ENCODE measurements around the gene PCYT1A. TPM values are rescaled to one million over a fixed set of nuclear protein-coding genes. Genes with fewer than 3 reads are reported as not detected.
"Not testable (repeated sequence)": the region's sequence is repeated elsewhere in the genome, so short reads cannot be mapped to it uniquely, and the experiment has no call there.

PCYT1A gene
- total RNA-seq, 1 experiment from 2014 or later: 91.2 TPM

GRCh38 chr3:196314597-196314996 is 27.1 kb upstream of the PCYT1A start:
- CTCF ChIA-PET: no interaction called here
- BruUV-seq (replicated peaks): no TSS peak
- no peaks in the 10 kb centered on the region for H3K27me3 ChIP-seq (ENCODE audit: insufficient read depth, low read depth)
- intact Hi-C loops (cut with micrococcal nuclease; ENCODE audit: unreplicated experiment): no loop called here
- no peak overlapping the region for H3K4me3 ChIP-seq
- no peaks in the 10 kb centered on the region for H3K4me1 ChIP-seq (replicated peaks; ENCODE audit: insufficient read depth)
- POLR2A ChIA-PET (ENCODE audit: unreplicated experiment): interaction anchor here (0.7 kb wide), 1 partner anchor 130 kb away, joined by 4 read pairs; no protein-coding TSS in a partner anchor
- H3K27ac ChIP-seq: no peak overlapping the region
- no peak for TF ChIP-seq CTCF (conservative IDR thresholded peaks at IDR 0.05)
- no peak for TF ChIP-seq EZH2 (IDR thresholded peaks at IDR 0.05; ENCODE audit: low read depth)
- peaks cover 2% of the 10 kb centered on the region; the same call in 1 of the 2 replicates for H4K20me1 ChIP-seq (ENCODE audit: insufficient read depth)
- H3K79me2 ChIP-seq (ENCODE audit: low read depth): no peaks in the 10 kb centered on the region
- H3K36me3 ChIP-seq (ENCODE audit: low read depth): peaks cover 4% of the 10 kb centered on the region
- H3K9me2 ChIP-seq (ENCODE audit: insufficient read depth): no peaks in the 10 kb centered on the region
- H3F3A ChIP-seq (ENCODE audit: insufficient read depth, low read depth): peaks cover 47% of the 10 kb centered on the region
- no peak overlapping the region for H2AFZ ChIP-seq
- no peaks in the 10 kb centered on the region for H3K9me3 ChIP-seq (ENCODE audit: insufficient read depth, low read depth)
- no peak for DNase-seq
- H3K4me2 ChIP-seq: no peak overlapping the region

- H3K27me3 ChIP-seq (ENCODE audit: insufficient read depth, low read depth); POLR2A ChIA-PET (ENCODE audit: unreplicated experiment); H4K20me1 ChIP-seq (ENCODE audit: insufficient read depth); H3K4me1 ChIP-seq (replicated peaks; ENCODE audit: insufficient read depth); H3K4me2 ChIP-seq; DNase-seq; intact Hi-C loops (cut with micrococcal nuclease; ENCODE audit: unreplicated experiment); H3K36me3 ChIP-seq (ENCODE audit: low read depth); H3K79me2 ChIP-seq (ENCODE audit: low read depth); H3K27ac ChIP-seq; H2AFZ ChIP-seq; H3K9me2 ChIP-seq (ENCODE audit: insufficient read depth); H3K4me3 ChIP-seq; H3K9me3 ChIP-seq (ENCODE audit: insufficient read depth, low read depth); CTCF ChIA-PET; BruUV-seq (replicated peaks): not testable (repeated sequence)
- peaks cover 42% of the 10 kb centered on the region for H3F3A ChIP-seq (ENCODE audit: insufficient read depth, low read depth)
These were observed 26.6 kb upstream of the PCYT1A start for GRCh38 chr3:196314086-196314485.

GRCh38 chr3:196302960-196303359 is 15.4 kb upstream of the PCYT1A start:
- H3K4me3 ChIP-seq; H3F3A ChIP-seq (ENCODE audit: insufficient read depth, low read depth); DNase-seq; H3K36me3 ChIP-seq (ENCODE audit: low read depth); POLR2A ChIA-PET (ENCODE audit: unreplicated experiment); intact Hi-C loops (cut with micrococcal nuclease; ENCODE audit: unreplicated experiment); H3K4me1 ChIP-seq (replicated peaks; ENCODE audit: insufficient read depth); H3K9me3 ChIP-seq (ENCODE audit: insufficient read depth, low read depth); H3K27me3 ChIP-seq (ENCODE audit: insufficient read depth, low read depth); H3K4me2 ChIP-seq; H4K20me1 ChIP-seq (ENCODE audit: insufficient read depth); BruUV-seq (replicated peaks); H3K9me2 ChIP-seq (ENCODE audit: insufficient read depth); H3K27ac ChIP-seq; H2AFZ ChIP-seq; CTCF ChIA-PET; H3K79me2 ChIP-seq (ENCODE audit: low read depth): not testable (repeated sequence)

- CTCF ChIA-PET; H3K27me3 ChIP-seq (ENCODE audit: insufficient read depth, low read depth); H3F3A ChIP-seq (ENCODE audit: insufficient read depth, low read depth); H3K4me3 ChIP-seq; H3K4me1 ChIP-seq (replicated peaks; ENCODE audit: insufficient read depth); intact Hi-C loops (cut with micrococcal nuclease; ENCODE audit: unreplicated experiment); H3K9me3 ChIP-seq (ENCODE audit: insufficient read depth, low read depth); H3K9me2 ChIP-seq (ENCODE audit: insufficient read depth); BruUV-seq (replicated peaks); H3K36me3 ChIP-seq (ENCODE audit: low read depth); H4K20me1 ChIP-seq (ENCODE audit: insufficient read depth); DNase-seq; H3K4me2 ChIP-seq; H2AFZ ChIP-seq; H3K79me2 ChIP-seq (ENCODE audit: low read depth); H3K27ac ChIP-seq: not testable (repeated sequence)
- POLR2A ChIA-PET (ENCODE audit: unreplicated experiment): interaction anchor here (0.6 to 0.7 kb wide), 2 partner anchors 9 to 579 kb away, joined by 4 to 6 read pairs; no protein-coding TSS in a partner anchor
These were observed 15.0 kb upstream of the PCYT1A start for GRCh38 chr3:196302551-196302950.
